ENCODE measurements around the gene MSH2.

- no peak for TF ChIP-seq CTCF (IDR thresholded peaks at IDR 0.05)
- TF ChIP-seq POLR2AphosphoS5 (IDR thresholded peaks at IDR 0.05; ENCODE audit: insufficient read depth in 1 of 2, low read depth in 1 of 2): no peak
These were observed 13.3 kb upstream of the MSH2 start for GRCh38 chr2:47389692-47390091.

Measured in vagina (tissue), 2 donors.